IPS-NIHi7 (cell line): ENCODE results near the gene BCL11B.

Source experiments
- DNase-seq: peaks from one replicate; pipeline ENCODE4 v3.0.0; 2012; ENCODE audit warnings: mixed read lengths; ENCODE audit errors: extremely low spot score

Gene BCL11B

GRCh38 chr14:99182548-99183250 lies 89.3 kb downstream of the BCL11B start:
- DNase-seq = no peak

GRCh38 chr14:99181804-99182520 lies 90.0 kb downstream of the BCL11B start:
- DNase-seq = no peak

- no peak for DNase-seq
These were observed 90.8 kb downstream of the BCL11B start for GRCh38 chr14:99181241-99181640.

GRCh38 chr14:99179946-99180345 lies 92.1 kb downstream of the BCL11B start:
- DNase-seq = no peak

GRCh38 chr14:99179506-99179905 lies 92.5 kb downstream of the BCL11B start:
- DNase-seq = no peak

- no peak for DNase-seq
These were observed 93.8 kb downstream of the BCL11B start for GRCh38 chr14:99177886-99178835.

GRCh38 chr14:99177046-99177655 lies 94.8 kb downstream of the BCL11B start:
- DNase-seq = no peak

- no peak for DNase-seq
These were observed 95.6 kb downstream of the BCL11B start for GRCh38 chr14:99176156-99176945.

GRCh38 chr14:99175331-99176155 lies 96.5 kb downstream of the BCL11B start:
- no peak for DNase-seq

- DNase-seq = peak; percentile 44
These were observed 97.2 kb downstream of the BCL11B start for GRCh38 chr14:99174770-99175319.

GRCh38 chr14:99174081-99174769 lies 97.8 kb downstream of the BCL11B start:
- no peak for DNase-seq

GRCh38 chr14:99173506-99173905 lies 98.5 kb downstream of the BCL11B start:
- no peak for DNase-seq

GRCh38 chr14:99173086-99173485 lies 98.9 kb downstream of the BCL11B start:
- DNase-seq = no peak

- DNase-seq = no peak
These were observed 100.6 kb downstream of the BCL11B start for GRCh38 chr14:99171396-99171795.

GRCh38 chr14:99169776-99170356 lies 102.1 kb downstream of the BCL11B start:
- DNase-seq = peak; percentile 49

GRCh38 chr14:99168330-99168729 lies 103.7 kb downstream of the BCL11B start:
- no peak for DNase-seq

GRCh38 chr14:99166506-99166905 lies 105.5 kb downstream of the BCL11B start:
- no peak for DNase-seq

GRCh38 chr14:99164712-99165111 lies 107.3 kb downstream of the BCL11B start:
- DNase-seq = no peak

- no peak for DNase-seq
These were observed 108.6 kb downstream of the BCL11B start for GRCh38 chr14:99163446-99163845.
